HG02610 (cell line): Measurements from ENCODE around the gene PIK3R6.

Experiments
- ATAC-seq: cut with Tn5 transposase; IDR thresholded peaks from one replicate; pipeline ENCODE4 v1.9.1; 2021; ENCODE audit warnings: mild to moderate bottlenecking, moderate library complexity; ENCODE audit not compliant: unreplicated experiment

The PIK3R6 gene

DNA sequence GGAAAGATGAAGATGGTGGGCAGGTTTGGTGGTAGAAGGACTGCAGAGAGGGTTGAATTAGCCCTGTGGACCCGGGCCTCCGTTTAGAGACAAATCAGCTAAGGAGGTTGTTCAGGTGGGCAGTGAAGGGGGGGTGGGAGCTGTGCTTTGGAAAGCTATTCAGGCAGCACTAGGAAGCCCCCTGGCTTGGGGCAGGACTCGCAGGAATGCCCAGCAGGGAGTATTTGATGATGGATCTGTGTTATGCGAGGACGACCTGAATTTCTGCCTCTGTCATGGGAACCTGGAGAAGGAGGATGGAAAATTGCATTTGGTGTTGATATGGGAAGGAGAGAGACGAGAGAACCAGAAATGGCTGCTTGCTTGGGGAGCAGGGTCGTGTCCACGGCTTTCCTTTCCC lies 112.6 kb downstream of the PIK3R6 start:
- ATAC-seq = no peak

DNA sequence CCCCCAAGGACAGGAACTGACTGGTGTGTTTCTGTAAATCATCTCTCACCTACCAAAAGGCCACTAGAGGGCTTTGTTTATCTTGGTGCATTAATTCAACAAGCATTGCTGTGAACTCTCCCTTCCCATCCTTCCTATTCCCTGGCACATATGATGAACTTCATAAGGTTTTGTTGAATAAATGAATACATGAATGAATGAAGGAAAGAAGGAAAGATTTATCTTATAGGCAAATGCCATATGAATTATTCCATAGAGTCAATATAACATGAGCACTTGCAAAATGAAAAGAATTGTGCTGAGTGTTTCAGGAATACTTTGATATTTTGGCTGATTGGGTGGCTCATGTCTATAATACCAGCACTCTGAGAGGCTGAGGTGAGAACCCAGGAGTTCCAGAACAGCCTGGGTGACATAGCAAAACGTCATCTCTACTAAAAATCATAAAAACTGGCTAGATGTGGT lies 113.5 kb downstream of the PIK3R6 start:
- no peak for ATAC-seq

DNA sequence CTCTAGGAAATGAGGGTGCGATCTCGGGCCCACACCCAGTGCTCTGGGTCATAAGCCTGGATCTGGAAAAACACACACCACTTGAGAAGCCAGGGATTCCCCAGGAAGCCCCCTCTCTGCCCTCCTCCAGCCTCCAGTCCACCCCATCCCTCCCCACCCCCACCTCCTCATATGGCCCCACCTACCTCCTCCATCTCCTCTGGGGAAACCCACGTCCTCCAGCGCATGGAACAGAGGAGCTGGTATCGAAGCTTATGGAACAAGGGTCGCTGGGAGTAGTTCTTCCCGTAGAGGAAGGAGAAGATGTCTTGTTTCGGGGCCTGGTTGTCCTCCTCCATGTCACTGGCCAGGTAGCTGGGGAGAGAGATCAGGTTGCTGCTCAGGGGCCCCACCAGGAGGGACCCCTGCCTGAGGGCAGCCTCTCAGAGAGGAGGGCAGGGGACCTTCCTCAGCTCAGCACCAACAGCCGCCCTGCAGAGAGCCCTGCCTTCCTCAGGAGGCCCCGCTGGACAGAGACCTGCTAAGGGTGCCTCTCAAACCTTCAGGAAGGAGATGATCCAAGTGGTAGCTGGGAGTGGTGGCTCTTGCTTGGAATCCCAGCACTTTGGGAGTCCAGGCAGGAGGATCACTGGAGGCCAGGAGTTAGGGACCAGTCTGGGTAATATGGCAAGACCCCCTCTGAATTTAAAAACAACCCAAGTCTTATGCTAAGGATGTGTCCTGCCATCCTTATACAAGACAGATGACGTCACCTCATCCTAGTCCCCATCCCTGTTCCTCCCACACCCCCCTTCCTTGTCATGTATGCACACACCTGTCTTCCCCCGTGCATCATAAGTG lies 114.1 kb downstream of the PIK3R6 start:
- ATAC-seq = no peak
